Right lobe of liver (tissue), 4 donors: ENCODE measurements around the gene EPS8L3.
"Not testable (repeated sequence)": the region's sequence is repeated elsewhere in the genome, so short reads cannot be mapped to it uniquely, and the experiment has no call there.

Experiments
- CTCF ChIP-seq, 4 donors: fragments of 200-600 bp in 3 of 4; fragments of 450-650 bp in 1 of 4; IDR thresholded peaks; one replicate each; pipeline versions ENCODE4 v1.5.1 to v1.8.0; 2016 to 2022; ENCODE audit warnings: antibody characterized with exemption in 4 of 4, mild to moderate bottlenecking in 2 of 4
- POLR2A ChIP-seq: fragments of 450-650 bp; IDR thresholded peaks from one replicate; pipeline ENCODE4 v1.6.1; 2017; ENCODE audit warnings: antibody characterized with exemption, mild to moderate bottlenecking
- donor health status: DM: no; HTN: no; CAD: no.
- donor health status: DM: no; HTN: no; CAD: no.
- donor health status: DM: no; HTN: yes; CAD: no.

- TF ChIP-seq CTCF (IDR thresholded peaks at IDR 0.05); POLR2A: not testable (repeated sequence)
Observed at GRCh38 chr1:109766991-109767636, 3.4 kb upstream of the EPS8L3 start.
